ENCODE data around the gene CETN3. TPM values are rescaled to one million over a fixed set of nuclear protein-coding genes. Genes with fewer than 3 reads are reported as not detected.
"Not testable (repeated sequence)": the region's sequence is repeated elsewhere in the genome, so short reads cannot be mapped to it uniquely, and the experiment has no call there.

Gene CETN3
- total RNA-seq, 2 experiments from 2014 or later: 43.7 to 45.9 TPM

DNA sequence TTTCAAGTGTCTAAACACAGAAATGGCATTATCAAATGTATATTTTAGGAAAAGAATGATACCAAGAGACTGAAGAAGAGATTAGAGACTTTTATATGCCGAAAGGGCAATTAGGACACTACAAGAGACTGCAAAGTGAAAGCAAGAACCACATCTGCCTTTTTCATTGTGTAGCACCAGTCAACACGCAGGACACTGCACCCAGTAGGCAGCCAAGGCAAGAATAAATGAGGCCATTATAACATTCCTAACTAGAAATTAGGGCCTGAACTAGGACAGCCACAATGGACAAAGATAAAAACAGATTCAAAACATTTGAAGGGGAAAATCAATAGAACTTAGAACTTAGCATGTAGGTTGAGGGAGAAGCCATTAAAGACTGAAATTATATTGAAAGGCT is 10.8 kb downstream of the CETN3 start:
- Mint-ChIP-seq H3K36me3 (peaks cover 9% of the 10 kb centered on the region), H3K27ac (no peak overlapping the region), H3K27me3 (no peaks in the 10 kb centered on the region), H3K4me3 (no peak overlapping the region), H3K4me1 (peaks cover 7% of the 10 kb centered on the region), H3K9me3 (no peaks in the 10 kb centered on the region)
- DNase-seq: no peak

GRCh38 chr5:90395005-90395404 is 14.6 kb downstream of the CETN3 start:
- Mint-ChIP-seq H3K4me3 (no peak overlapping the region), H3K27me3 (no peaks in the 10 kb centered on the region), H3K4me1 (peaks cover 17% of the 10 kb centered on the region), H3K27ac (no peak overlapping the region), H3K36me3 (peaks cover 22% of the 10 kb centered on the region), H3K9me3 (no peaks in the 10 kb centered on the region)
- DNase-seq: no peak

DNA sequence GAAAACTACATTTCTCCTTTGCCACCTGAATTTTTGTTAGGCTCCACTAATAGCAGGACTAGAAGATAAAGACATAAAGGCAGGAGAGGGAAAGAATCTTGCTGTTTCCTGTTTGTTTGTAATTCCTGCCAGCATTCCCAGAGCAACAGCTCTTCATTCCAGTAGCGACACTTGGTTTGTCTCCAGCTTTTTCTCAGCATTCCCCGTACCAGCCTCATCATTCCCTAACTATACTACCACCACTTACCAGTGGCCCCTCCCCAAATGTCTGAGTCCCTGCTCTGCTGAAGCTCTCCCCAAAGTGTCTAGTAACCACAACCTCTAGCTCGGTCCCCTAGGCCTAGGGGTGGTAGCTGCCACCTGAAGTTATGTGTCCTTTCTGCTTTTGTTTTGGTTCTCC is 18.6 kb downstream of the CETN3 start:
- Mint-ChIP-seq H3K27ac (no peak overlapping the region), H3K4me1 (peaks cover 14% of the 10 kb centered on the region), H3K9me3 (no peaks in the 10 kb centered on the region), H3K4me3 (no peak overlapping the region), H3K27me3 (no peaks in the 10 kb centered on the region), H3K36me3 (peaks cover 13% of the 10 kb centered on the region)
- DNase-seq: no peak

DNA sequence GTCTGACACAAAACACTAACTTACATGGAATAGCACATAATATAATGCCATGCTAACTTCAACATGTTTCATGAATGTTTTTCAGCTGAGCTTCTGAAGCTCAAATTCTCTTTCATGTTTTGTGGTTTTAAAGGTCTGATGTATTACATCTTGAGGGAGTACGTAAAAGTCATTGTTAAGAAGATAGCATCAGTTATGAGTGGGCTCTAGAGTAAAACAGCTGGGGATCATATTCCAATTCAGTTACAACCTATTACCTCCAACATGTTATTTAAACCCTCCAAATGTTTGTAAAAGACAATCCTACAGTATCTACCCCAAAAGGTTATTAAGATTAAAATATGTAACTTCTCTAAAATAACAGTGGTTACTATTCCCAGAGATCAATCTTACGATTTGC is 19.2 kb downstream of the CETN3 start:
- Mint-ChIP-seq H3K27ac (no peak overlapping the region), H3K27me3 (no peaks in the 10 kb centered on the region), H3K4me3 (no peak overlapping the region), H3K36me3 (peaks cover 13% of the 10 kb centered on the region), H3K4me1 (peaks cover 14% of the 10 kb centered on the region), H3K9me3 (no peaks in the 10 kb centered on the region)
- no peak for DNase-seq

DNA sequence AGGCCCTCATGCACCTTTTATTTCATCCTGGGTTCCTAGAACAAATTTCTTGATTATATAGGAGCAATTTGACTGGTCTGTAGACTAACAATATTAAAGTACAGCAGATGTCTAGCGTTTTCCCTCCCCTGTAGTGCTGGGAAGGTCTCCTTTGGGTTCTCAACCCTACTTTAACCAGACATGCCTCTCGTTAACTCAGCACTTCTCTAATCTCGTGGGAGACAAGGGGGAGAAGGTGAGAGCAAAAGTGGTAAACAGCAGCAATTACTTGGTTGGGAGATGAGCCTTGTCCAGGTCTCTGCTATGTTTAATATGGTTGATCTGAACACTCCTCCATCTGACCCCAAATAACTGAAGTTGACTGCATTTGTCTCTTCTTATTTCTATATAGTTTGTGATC is 22.0 kb downstream of the CETN3 start:
- no peak overlapping the region for H3K27ac Mint-ChIP-seq
- H3K36me3 Mint-ChIP-seq: peaks cover 7% of the 10 kb centered on the region
- peaks cover 3% of the 10 kb centered on the region for H3K27me3 Mint-ChIP-seq
- H3K4me3 Mint-ChIP-seq: no peak overlapping the region
- H3K4me1 Mint-ChIP-seq: peaks cover 14% of the 10 kb centered on the region
- no peak for DNase-seq
- H3K9me3 Mint-ChIP-seq: no peaks in the 10 kb centered on the region

DNA sequence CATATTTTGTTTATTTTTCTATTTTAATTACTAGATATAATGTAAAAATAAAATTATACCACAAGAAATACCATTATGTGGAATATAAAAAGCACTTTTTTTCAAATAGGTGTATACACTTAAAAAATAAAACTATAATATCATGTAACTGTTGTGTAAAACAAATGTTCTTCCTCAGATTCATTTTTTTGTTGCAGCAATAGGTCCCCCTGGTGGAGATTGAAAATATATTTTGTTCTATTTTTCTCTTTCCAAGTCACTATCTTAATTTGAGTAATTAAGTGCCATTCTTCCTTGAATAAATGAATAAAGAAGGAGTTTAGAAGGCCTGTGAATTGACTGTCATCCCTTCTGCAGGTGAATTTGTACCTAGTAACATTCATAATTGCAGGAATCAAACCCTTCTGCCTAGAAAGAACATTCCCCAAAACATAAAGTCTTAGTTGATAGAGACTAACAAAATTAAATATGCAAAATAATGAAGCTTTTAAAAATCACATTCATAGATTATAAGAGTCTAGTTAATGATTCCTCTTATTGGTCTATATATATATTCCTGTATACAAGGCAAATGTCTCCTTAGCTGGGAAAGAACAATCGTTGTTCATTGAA is 23.4 kb downstream of the CETN3 start:
- H3K27ac Mint-ChIP-seq: no peak overlapping the region
- no peaks in the 10 kb centered on the region for H3K9me3 Mint-ChIP-seq
- no peak for DNase-seq
- H3K4me1 Mint-ChIP-seq: peaks cover 14% of the 10 kb centered on the region
- H3K4me3 Mint-ChIP-seq: no peak overlapping the region
- H3K36me3 Mint-ChIP-seq: no peaks in the 10 kb centered on the region
- peaks cover 3% of the 10 kb centered on the region for H3K27me3 Mint-ChIP-seq

DNA sequence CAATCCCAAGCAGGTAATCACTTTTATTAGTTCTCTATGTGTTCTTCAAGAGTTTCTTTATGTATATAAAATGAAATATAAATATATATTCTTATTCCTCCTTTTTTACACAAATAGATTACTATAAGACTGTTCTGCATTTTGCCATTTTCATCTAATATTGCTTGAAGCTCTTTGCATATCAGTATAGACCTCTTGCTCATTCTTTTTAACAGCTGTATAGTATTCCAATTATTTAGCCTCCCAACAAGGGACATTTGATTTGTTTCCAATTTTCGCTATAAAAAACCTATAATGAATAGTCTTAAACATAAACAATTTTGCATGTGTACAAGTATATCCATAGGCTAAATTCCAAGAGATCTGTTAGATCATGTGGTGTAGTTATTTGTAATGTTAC is 25.2 kb downstream of the CETN3 start:
- no peak for DNase-seq
- Mint-ChIP-seq H3K36me3 (no peaks in the 10 kb centered on the region), H3K4me1 (no peaks in the 10 kb centered on the region), H3K4me3 (no peak overlapping the region), H3K27me3 (peaks cover 16% of the 10 kb centered on the region), H3K27ac (no peak overlapping the region), H3K9me3 (no peaks in the 10 kb centered on the region)

DNA sequence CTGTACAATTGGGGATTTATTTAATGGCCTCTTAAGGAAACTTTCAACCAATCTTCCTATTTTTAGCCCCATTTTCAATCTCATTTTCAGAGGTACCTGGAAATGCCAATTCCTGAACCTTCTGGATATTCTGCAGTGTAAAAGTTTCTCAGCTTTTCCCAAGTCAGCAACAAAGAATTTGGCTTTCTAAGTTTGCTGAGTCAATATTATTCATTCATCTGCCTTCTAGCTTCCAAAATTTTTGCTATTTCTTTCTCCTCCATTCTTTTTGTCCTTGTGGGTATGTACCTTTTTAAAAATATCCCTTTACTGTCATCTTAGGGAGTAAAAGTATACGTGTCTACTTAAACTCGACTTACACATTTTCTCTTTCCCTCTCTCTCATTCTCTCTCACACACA is 25.7 kb downstream of the CETN3 start:
- Mint-ChIP-seq H3K36me3 (no peaks in the 10 kb centered on the region), H3K4me3 (no peak overlapping the region), H3K27ac (no peak overlapping the region), H3K4me1 (no peaks in the 10 kb centered on the region), H3K9me3 (no peaks in the 10 kb centered on the region), H3K27me3 (peaks cover 17% of the 10 kb centered on the region)
- no peak for DNase-seq

GRCh38 chr5:90381213-90381929 is 28.2 kb downstream of the CETN3 start:
- H3K27ac Mint-ChIP-seq: no peak overlapping the region
- H3K4me3 Mint-ChIP-seq: no peak overlapping the region

DNA sequence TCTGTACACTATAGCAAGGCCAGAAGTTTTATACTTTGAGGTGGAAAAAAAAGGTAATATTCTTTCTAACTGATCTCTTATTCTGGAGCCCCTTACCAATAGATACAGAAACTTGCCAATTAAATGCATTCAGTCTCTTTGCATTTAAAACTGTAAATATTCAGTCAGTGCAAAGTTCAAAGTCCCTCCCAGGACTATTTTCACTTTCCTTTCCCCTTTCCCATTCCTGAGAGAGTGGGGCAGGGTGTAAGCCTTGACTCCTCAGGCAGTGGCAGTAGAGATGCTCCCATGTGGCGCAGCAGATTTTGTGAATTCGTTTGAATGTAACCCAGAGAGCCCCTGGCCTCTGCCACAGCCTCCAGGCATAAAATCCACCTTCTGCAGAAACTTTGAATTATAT is 29.9 kb downstream of the CETN3 start:
- Mint-ChIP-seq H3K9me3 (peaks cover 3% of the 10 kb centered on the region), H3K27me3 (peaks cover 32% of the 10 kb centered on the region), H3K4me3 (no peak overlapping the region), H3K4me1 (no peaks in the 10 kb centered on the region), H3K27ac (no peak overlapping the region), H3K36me3 (no peaks in the 10 kb centered on the region)
- no peak for DNase-seq

More at GRCh38 chr5:90381213-90381929, 28.2 kb downstream of the CETN3 start:
- Mint-ChIP-seq H3K9me3 (peaks cover 2% of the 10 kb centered on the region), H3K36me3 (no peaks in the 10 kb centered on the region), H3K27me3 (peaks cover 27% of the 10 kb centered on the region), H3K4me1 (no peaks in the 10 kb centered on the region)
- no peak for DNase-seq

GRCh38 chr5:90378752-90379151 is 30.8 kb downstream of the CETN3 start:
- Mint-ChIP-seq H3K9me3 (peaks cover 3% of the 10 kb centered on the region), H3K4me3 (no peak overlapping the region), H3K27me3 (peaks cover 37% of the 10 kb centered on the region), H3K4me1 (no peaks in the 10 kb centered on the region), H3K27ac (no peak overlapping the region), H3K36me3 (no peaks in the 10 kb centered on the region)
- DNase-seq: no peak

GRCh38 chr5:90371269-90371668 is 38.3 kb downstream of the CETN3 start:
- Mint-ChIP-seq H3K27me3 (peaks cover 29% of the 10 kb centered on the region), H3K9me3 (peaks cover 14% of the 10 kb centered on the region)
- not testable (repeated sequence) for H3K36me3 Mint-ChIP-seq, H3K27ac Mint-ChIP-seq, H3K4me3 Mint-ChIP-seq, H3K4me1 Mint-ChIP-seq, DNase-seq

DNA sequence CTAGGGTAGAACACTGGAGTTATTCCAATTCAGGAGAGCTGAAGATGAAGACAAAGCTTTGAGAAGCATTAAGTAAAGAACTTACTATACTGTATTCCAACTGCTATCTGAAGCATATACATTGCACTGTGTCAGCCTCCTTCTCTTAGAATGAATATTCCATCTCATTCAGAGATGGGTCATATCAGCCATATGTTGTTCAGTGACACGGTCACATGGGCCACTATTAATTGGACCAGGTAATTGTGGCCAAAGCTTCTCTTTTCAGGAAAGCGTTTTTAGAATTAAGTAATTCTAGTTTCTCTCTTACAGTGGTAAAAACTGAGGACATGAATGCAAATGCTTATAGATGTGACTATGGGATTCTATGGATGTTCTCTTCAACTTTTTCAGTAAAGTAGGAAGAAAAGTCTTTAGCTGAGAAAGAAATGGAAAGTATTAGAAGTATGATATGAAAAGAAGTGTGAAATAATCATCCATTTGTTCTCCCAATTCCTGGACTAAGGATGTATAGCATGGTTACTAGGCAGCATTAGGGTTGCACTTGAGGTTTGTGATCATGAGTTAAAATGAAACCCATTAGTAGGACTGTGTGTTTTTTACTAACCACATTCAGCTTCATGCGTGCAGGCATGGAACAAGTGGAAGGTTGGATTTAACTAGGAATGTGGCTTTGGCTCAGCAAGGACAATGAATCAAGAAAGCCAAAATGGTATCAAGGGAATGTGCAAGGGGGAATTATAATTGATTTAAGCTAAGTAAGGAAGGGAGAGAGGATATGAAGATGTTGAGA is 40.9 kb downstream of the CETN3 start:
- Mint-ChIP-seq H3K36me3 (no peaks in the 10 kb centered on the region), H3K9me3 (peaks cover 14% of the 10 kb centered on the region), H3K4me1 (no peaks in the 10 kb centered on the region), H3K27me3 (peaks cover 20% of the 10 kb centered on the region), H3K4me3 (no peak overlapping the region), H3K27ac (no peak overlapping the region)
- DNase-seq: no peak

DNA sequence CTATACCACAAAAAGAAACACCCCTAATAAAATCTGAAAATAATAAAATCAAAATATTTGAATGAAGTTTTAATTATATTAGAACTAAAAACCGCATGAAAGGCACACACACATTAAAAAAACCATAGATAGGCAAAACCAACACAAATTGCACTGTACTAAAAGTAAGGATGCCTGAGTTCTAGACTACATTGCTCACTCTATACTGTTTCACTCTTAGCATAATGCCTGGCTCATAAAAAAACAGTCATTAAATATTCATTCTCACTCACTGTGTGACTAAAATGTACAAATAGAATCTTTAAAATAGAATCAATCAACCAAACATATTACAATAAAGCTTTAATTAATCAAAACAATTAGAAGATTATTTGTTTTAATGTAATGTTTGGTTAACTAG is 41.7 kb downstream of the CETN3 start:
- H3K27me3 Mint-ChIP-seq: peaks cover 20% of the 10 kb centered on the region
- peaks cover 14% of the 10 kb centered on the region for H3K9me3 Mint-ChIP-seq
- H3K4me3 Mint-ChIP-seq: no peak overlapping the region
- no peak overlapping the region for H3K27ac Mint-ChIP-seq
- no peaks in the 10 kb centered on the region for H3K36me3 Mint-ChIP-seq
- DNase-seq: no peak
- H3K4me1 Mint-ChIP-seq: no peaks in the 10 kb centered on the region

GRCh38 chr5:90366948-90367347 is 42.6 kb downstream of the CETN3 start:
- peaks cover 11% of the 10 kb centered on the region for H3K9me3 Mint-ChIP-seq
- H3K4me1 Mint-ChIP-seq: no peaks in the 10 kb centered on the region
- peaks cover 27% of the 10 kb centered on the region for H3K27me3 Mint-ChIP-seq
- no peaks in the 10 kb centered on the region for H3K36me3 Mint-ChIP-seq
- no peak for DNase-seq
- no peak overlapping the region for H3K27ac Mint-ChIP-seq
- H3K4me3 Mint-ChIP-seq: no peak overlapping the region
